ENCODE data around the gene ARL4C.

DNA sequence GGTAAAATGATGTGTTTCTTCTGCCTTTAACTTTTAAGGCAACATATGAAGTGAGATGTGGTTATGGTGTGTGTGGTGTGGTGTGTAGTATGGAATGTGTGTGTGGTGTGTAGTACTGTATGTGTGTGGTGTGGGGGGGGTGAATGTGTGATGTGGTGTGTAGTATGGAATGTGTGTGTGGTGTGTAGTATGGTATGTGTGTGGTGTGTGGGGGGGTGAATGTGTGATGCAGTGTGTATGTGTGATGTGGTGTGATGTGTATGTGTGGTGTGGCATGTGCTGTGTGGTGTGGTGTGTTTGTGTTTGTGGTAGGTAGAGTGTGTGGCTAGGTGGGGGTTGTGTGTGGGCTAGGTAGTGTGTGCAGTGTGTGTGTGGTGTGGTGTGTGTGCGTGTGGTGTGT, 17.2 kb upstream of the ARL4C start:
- TF ChIP-seq, protein P1, sequence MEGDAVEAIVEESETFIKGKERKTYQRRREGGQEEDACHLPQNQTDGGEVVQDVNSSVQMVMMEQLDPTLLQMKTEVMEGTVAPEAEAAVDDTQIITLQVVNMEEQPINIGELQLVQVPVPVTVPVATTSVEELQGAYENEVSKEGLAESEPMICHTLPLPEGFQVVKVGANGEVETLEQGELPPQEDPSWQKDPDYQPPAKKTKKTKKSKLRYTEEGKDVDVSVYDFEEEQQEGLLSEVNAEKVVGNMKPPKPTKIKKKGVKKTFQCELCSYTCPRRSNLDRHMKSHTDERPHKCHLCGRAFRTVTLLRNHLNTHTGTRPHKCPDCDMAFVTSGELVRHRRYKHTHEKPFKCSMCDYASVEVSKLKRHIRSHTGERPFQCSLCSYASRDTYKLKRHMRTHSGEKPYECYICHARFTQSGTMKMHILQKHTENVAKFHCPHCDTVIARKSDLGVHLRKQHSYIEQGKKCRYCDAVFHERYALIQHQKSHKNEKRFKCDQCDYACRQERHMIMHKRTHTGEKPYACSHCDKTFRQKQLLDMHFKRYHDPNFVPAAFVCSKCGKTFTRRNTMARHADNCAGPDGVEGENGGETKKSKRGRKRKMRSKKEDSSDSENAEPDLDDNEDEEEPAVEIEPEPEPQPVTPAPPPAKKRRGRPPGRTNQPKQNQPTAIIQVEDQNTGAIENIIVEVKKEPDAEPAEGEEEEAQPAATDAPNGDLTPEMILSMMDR (tag by site-specific recombination; IDR thresholded peaks at IDR 0.05) = no peak
- TF ChIP-seq ZNF24 (tag by site-specific recombination; IDR thresholded peaks at IDR 0.05) (no peak), ZBTB1 (tag by site-specific recombination; IDR thresholded peaks at IDR 0.05) (no peak)
